DMS114 treated with DMSO at 0.1 percent for 48 hours (cell line): Measurements from ENCODE around the gene KCTD1.
"Not testable (repeated sequence)": the region's sequence is repeated elsewhere in the genome, so short reads cannot be mapped to it uniquely, and the experiment has no call there.

Experiments
- DNase-seq: peaks from one replicate; lab custom pipeline; 2025; ENCODE audit not compliant: unreplicated experiment; lab: John Stamatoyannopoulos, UW

Gene KCTD1

DNA sequence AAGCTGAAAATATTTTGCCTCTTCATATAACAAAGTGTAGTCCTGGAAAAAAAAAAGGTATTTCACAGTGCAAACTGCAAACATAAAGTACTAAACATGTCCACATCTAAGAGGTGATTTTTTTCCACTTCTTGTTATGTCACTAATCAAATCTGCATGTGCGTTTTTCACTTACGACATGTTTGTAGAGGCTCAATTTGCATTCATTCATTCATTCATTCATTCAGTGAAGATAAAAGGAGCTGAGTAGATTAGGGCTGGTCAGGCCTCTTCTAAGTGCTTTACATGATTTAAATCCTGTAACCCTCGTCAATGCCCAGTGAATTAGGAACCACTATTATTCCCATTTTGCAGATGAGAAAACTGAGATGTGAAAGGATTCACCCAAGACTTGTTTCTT, 88.5 kb downstream of the KCTD1 start:
- DNase-seq, result no peak

DNA sequence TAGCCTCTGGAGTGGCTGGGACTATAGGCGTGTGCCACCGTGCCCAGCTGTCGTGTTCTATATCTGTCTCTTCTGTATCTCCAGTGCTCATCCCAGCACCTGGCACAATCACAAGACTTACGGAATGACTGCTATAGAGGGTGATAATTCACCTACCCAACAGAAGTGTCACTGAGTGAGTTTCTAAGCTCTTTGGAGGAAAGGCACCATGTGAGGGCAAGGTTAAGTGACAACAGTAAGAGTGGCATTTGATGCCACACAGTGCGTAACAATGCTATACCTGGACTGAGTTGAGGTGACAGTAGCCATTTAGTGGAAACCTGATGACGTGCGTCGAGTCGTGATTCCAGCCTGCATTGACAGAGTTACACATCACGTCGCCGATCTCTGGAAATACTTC, 89.0 kb downstream of the KCTD1 start:
- DNase-seq, result no peak

DNA sequence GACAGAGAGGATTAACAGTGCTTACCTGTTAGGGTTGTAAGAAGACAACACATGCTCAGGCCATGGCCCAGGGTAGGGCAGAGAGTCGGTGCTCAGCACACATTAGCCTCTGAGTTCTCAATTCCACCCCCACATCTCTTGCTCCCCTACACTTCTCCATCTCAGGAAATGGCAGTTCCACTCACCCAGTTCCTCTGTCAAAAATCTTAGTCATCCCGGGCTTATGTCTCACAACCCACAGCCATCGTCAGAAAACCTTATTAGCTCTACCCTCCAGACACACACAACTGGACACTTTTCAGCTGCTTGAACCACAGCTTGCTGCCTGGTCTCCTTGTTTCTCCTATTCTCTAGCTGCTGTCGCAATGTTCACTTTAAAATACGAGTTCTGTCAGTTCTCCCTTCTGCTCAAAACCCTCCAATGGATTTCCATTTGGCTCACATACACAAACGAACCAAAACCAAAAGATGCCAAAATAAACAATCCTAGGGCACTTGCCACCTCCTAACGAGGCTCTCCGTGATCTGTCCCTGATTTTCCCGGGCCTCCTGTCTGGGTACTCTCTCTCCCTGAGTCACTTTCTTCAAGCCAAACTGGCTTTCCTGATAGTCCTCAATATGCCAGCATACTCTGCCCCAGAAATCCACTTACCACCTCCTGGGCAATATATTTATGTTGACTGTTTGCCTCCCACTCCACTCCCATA, 89.7 kb downstream of the KCTD1 start:
- no peak for DNase-seq

DNA sequence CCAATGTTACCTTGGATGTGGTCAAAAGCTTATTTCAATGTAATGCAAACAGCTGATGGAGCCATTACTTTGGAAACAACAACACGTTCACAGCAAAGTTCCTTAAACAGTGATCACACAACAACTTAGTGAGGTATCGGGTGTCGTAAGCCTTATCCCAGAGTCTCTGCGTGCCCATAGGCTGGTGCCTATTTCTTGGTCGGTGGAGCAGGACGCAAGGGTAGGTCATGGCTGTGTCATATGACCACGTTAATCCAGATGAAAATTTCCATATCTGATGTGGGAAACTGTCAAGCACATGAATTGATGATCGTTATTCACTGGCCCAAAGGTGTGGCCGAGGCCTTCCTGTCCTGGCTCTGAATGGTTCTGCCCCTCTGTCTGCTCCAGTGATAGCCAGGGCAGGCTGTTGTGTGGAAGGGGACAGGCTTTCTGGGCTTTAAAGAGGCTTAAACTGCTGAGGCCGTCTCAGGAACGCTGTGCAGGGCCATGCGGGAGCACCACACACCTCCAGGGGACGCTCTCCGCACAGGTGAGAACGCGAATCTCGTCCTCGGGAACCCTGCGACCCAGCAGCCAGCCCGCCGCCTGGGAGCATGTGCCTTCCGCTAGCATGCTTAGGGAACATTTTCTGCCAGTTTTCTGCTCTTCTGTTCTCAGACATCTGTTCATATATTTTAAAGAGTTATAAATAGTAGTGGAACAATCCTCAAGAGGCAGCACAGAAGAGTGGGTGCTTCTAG, 90.6 kb downstream of the KCTD1 start:
- DNase-seq, result no peak

DNA sequence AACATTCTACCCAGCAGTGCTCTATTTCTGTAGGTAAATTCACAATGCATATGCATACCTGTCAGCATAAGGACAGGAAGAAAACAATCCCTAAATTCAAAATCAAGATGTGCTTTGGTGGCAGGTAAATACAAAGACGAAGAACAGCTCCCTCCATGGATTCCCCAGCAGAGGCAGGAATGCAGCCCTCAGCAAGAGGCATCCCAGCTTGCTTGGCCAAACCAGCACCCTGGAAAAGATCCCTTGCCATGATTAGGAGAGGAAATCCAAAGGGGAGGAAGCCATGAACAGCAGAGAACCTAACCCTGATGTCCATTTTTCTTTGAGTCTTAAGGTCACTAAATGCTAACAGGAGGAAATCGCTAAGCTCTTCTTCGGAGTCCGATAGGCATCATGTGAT, 91.2 kb downstream of the KCTD1 start:
- no peak for DNase-seq

DNA sequence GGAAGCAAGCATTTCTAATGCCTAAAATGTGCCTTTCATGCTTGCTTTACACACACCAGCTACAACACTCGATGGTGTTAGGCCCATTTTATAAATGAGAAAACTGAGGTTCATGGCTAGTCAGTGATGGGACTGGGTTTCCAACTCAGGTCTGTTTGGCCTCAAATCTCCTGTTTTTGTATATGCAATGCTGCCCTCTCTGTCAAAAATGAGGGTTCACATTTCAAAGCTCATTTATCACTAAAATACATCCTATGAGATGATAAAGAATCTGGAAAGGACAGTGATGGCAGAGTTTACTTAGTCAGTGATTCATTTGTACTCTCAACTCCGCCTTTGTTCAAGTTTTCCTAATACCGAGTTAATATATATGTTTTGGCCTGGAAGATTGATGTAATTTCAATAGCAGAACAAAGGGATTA, 92.3 kb downstream of the KCTD1 start:
- DNase-seq, result no peak

DNA sequence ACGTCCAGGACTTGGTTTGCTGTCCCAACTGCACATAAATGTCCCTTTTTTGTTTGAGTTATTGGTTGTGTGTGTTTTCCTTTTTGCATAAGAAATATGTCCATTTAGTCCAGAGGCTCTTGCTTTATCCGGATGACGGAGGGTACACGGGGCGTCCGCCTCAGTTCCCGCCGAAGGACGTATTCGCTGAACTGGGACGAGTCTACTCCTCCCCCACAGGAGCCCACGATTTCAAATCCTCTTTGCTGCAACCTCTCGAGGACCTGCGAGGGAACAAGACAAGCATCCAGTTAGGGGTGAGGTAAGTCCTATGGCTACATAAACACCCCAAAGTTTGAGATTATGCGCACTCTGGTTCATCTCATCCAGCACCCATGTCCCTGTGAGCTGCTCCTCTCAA, 92.7 kb downstream of the KCTD1 start:
- DNase-seq, result no peak

DNA sequence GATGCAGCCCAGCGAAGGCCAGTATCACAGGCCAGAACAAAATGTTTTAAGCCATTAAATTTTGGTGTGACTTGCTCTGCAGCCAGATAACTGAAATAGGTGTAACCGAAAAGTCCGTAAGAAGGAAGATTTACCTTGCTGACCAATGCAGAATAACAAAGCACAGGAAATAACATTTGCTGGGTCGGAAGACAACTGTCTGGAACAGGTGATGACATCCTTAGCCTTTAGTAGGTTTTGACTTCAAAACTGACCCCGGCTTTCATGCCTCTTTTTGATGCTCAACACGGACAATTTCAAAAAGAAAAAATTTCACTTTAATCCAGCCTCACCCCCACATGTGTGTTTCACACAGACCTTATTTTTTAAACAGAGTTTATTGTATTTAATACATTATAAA, 93.7 kb downstream of the KCTD1 start:
- no peak for DNase-seq

DNA sequence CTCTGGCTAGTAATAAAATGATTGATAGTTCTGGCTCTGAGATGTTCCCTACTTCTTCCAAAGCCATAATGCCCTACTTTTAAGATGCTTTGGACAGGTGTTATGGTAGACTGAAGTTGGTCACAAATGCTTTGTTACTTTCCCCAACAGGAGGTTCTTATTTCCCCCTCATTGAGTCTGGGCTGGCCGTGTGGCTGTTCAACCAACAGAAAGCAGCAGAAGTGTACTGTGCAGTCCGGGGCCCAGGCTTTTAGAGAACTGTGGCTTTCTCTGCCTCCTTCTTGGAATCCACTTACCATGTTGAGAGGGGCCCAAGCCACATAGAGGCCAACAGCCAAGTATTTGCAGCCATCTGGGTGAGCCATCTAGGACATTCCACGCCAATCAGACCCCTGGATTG, 94.2 kb downstream of the KCTD1 start:
- DNase-seq, result no peak

DNA sequence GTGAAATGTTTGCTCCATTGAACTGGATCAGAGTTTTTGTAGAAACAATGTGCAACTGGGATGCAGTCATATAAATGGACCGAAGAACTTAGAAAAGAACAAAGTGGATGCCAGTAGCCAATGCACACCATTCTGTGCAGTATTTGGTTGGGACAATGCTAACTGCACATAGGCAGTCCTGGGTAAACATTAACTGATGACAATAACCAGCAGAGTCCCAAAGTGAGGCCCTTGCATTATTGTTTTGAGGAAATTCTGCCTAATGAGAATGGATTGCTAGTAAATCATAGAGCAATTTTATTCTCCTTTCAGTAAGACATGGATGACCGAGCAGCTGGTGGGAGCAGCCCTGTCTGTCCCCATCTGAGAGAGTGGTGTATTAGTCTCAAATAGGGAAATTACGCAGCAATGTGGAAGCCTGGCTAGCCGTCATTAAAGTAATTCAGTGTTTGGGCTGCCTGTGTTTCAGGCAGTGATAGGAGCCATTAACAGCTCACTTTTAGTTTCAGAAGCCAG, 94.9 kb downstream of the KCTD1 start:
- DNase-seq, result no peak

DNA sequence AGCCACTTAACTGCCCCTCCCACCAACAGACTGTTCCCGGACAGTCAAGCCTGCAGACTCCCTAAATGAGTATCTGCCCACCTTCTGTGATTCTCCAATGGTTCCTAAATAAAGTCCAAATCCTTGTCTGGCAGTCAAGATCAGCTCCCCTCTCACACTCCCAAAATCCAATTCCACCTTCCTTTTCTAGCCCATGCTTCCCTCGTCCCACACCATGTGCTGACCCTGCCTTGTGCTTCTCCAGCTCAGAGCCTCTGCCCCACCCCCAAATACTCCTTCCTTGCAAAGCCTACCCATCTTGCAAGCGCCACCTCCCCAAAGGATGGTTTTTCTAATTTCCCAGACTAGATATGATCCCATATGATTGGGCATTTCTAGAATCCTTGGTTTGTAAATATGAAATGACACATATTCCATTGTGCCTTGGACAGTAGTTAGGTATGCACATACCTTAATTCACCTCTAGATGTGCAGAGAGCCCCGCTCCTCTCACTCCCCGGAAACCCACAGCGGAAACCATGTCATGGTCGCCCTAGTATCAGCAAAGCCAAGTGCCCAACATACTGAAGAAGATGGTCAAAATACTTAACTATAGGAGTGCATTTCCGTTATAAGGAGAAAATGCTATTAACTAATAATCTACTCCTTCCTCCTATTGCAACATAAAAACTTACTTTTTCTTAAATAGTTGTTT, 97.2 kb downstream of the KCTD1 start:
- DNase-seq, result no peak

DNA sequence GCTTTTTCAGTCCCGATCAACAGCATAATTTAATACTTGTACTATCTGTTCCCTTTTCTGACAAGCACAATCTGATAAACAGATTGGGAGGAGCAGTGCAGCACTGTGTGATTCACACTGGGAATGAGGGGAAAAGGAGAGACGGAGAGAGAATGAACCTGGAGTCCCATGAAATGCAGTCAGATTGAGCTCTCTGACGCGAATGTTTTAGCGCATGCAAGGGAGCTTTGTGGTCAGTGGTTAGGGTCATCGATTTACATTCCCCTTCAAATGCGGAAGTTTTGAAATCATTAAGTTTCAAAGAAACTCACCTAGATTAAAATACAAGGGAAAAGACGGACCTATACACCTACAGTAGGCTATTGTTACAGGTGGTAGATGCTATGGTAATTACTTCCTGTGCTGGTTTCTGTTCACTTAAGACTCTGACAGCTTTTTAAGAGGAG, 99.6 kb downstream of the KCTD1 start:
- no peak for DNase-seq

DNA sequence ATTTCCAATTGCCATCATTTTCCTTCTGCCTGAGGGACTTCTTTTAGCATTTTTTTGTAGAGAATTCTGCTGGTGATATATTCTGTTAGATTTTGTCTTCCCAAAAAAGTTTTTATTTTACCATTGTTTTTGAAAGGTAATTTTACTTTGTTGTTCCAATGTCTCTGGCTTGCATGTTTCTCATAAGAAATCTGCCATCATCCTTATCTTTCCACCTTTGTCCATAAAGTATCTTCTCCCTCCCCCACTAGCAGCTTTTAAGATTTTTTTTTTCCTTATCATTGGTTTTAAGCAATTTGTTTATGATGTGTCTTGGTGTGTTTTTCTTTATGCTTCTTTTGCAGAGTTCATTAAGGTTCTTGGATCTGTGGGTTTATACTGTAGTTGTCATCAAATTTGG, 104.5 kb downstream of the KCTD1 start:
- no peak for DNase-seq

DNA sequence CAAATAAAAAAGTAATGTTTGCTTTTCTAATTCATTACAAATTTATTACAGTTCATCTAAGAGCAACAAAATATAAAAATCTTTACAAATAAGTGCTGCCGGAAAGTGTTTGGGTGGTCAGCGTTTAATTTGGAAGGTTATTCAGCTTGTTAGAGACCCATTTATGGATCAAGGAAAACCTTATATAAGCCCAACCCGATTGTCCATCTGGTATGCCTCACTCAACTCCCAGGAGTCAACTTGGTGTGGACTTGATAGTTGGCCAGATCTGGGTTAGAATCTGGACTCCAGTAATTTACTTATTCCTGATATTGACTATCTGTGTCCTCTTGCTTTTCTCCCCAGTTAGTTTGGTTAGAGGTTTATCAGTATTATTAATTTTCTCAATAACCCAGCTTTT, 106.2 kb downstream of the KCTD1 start:
- no peak for DNase-seq

DNA sequence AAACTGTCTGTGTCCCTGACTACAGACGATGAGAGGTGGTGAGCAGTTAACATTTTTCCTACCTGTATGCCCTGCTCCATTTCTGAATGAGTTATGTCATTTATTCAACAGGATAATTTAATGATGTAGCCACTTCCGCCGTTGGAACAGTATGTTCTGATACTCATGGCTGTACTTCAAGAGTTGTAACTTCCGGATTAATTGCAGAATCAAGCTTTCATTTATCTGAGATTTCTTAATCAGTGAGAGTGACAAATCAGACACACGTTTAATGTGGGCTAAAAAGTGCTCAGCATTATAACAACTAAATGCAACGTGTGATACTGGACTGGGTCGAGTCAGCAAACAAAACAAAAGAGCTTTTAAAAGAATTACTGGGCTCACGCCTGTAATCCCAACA, 107.7 kb downstream of the KCTD1 start:
- no peak for DNase-seq

DNA sequence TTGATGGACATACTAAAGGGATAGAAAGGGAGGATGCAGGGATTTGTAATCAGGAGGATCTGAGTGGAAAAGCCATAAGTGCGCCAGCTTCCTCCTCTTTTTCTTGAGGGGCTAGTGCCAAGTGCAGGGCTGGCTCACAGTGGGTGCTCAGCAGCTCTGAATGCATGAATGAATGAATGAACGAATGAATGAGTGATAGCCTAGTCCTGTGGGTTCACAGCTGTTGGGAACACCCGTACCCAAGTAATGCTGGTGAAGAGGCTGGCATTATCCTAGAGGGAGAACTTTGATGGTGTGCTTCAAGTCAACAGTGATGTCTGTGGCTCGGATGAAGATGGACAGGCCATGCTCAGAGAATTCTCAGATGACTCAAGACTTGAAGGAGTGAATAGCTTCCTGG, 108.8 kb downstream of the KCTD1 start:
- DNase-seq, result no peak

DNA sequence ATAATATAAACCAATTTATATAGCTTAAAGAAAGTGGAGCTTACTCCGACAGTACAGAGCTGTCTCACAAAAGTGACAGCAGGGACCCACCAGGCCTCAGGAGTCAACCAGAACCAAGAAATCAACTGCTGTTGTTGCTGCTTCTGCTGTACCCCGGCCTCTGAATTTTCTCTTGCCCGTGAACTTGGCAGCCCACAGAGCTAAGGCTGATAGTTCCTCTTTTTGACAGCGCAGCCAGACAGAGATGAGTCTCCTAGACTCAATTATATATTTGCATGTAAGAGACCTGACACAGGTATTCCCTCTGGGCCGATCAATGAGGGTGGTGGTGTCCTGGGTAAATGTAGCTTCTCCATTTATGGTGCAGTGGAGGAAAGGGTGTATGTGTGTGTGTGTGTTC, 109.4 kb downstream of the KCTD1 start:
- DNase-seq, result no peak

DNA sequence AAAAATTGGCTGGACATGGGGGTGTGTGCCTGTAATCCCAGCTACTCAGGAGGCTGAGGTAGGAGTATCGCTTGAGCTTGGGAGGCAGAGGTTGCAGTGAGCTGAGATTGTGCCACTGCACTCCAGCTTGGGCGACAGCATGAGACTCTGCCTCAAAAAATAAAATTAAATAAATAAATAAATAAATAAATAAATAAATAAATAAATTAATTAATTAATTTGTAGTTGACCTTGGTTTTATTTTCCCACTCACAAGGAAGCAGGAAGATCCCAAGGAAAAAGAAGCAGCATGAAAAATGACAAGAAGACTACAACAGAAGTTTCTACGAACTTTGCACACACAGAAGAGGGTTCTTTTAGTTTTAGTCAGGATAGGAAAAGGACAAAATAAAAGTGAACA, 110.7 kb downstream of the KCTD1 start:
- not testable (repeated sequence) for DNase-seq

DNA sequence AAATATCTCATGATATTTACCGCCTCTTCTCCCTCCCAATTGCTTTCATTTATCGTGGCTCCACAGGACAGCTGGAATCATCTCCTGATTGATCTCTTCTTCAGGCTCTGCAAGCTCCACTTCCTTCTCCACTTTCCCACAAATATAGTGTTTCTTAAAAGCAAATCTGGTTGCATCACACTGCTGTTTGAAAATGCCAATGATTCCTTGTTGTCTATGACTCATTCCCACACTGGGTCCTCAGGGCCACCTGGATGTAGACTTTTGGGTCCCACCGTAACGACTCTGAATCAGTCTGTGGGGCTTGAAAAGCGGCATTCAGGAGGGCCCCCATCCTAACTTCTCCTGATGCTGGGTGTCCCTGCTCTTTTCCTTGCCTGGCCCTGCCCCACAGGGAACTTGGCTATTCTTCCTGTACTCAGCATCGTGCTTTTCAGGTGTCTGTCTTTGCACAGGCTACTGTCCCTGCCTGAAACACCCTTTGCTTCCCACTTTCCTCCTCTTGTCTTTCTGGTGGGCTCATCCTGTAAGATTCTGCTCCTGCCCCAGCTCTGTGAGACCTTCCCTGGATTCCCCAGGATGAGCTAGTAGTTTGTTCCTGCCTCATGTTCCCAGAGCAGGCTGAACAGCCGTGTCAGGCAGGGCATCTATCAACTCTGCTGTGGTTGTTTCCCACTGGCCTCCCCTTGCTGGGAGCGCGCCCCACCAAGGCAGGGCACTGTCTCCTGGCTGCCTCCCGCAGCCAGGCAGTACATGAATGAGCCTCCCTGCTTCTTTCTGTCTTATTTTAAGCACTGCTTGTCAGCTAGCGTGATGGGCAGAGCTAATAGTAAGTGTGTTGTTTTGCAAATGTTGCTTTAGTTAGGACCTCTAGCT, 111.9 kb downstream of the KCTD1 start:
- no peak for DNase-seq

DNA sequence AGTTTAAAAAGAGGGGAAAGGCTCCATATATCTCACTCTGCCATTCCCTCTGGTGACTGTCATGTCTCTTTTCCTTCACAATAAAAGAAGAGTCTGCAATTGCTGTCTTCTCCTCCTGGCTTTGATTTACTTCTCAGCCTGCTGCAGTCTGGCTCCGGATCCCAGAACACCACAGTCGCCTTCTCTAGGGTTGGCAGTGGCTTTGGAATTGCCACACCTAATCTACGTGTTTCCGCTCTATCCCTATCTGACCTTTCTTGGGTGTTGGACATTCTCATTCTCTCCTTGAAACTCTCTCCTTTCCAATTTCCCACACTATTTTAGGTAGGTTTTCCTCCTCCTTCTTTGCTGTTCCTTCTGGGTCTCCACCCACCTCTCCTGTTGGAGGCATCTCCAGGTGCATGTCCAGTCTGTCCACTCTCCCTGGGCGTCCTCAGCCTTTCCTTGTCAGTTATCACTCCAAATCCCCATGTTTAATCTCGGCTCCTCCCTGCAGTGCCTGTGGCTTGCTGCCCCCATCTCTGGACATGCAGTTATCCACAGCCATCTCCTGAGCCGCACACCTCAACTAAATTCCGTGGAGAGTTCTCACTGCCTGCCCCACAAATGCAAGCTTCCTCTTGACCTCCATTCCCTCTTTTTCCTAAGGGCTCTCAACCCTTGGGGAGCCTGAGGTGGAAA, 112.8 kb downstream of the KCTD1 start:
- DNase-seq, result no peak
